Measurements from ENCODE around the gene GFOD2.

Gene GFOD2

DNA sequence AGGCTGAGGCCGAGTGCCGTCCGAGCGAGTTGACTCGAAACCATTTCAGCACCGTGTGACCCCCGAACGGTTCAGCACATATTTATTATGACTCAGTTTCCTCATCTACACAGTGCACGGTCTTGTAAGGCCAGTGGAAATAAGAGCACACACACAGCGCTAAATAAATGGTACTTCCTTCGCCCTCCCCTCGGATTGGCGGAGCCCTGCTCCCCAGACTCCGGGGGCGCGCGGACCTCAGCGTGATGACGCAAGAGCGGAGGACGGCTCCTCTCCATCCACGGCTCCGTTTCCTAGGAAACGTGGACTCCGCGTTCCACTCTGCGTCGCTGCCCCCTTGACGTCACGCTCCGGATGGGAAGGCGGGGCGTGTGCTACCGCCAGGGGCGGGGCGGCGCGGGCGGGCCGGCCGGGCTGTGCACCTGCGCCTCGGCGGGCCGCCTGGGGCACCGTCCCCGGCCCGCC, 58.5 kb downstream of the GFOD2 start, which contains the start of gene PARD6A:
TSS of gene PARD6A (plus strand) at position 397 of the 465 bp plus-strand sequence. CDS start 79 bp downstream, outside the sequence.
- peak within 1 kb of the TSS; percentile 75 for H3K27ac ChIP-seq (ENCODE audit: extremely low read depth, low read depth, low read length)
- H3K4me1 ChIP-seq (ENCODE audit: control insufficient read depth, insufficient read depth, low read length): 0 out of 2 replicates have a peak, but pooled peaks cover 4% of the 10 kb centered on the region
- POLR2A ChIA-PET: interaction anchor here (0.8 to 2.0 kb wide), 12 partner anchors 9 to 424 kb away, joined by 3 to 20 read pairs (median 5); partner anchors contain the start of genes CARMIL2, CTCF, GFOD2 and NUTF2
- H3K9me3 ChIP-seq (ENCODE audit: control insufficient read depth, insufficient read depth, low read depth, low read length): no peaks in the 10 kb centered on the region
- H3K36me3 ChIP-seq (ENCODE audit: control insufficient read depth in 2 of 2, insufficient read depth in 1 of 2, low read length in 2 of 2): peaks cover 0 to 72% of the 10 kb centered on the region in 2 experiments; a peak in 1 of 3 replicates
- CTCF ChIA-PET: interaction anchor here (0.7 to 3.0 kb wide), 6 partner anchors 12 to 331 kb away, joined by 3 to 19 read pairs (median 4); partner anchors contain the start of gene CARMIL2
- H3K4me3 ChIP-seq (ENCODE audit: low read depth, low read length): peak within 1 kb of the TSS; percentile 78
- TF ChIP-seq, protein P1, sequence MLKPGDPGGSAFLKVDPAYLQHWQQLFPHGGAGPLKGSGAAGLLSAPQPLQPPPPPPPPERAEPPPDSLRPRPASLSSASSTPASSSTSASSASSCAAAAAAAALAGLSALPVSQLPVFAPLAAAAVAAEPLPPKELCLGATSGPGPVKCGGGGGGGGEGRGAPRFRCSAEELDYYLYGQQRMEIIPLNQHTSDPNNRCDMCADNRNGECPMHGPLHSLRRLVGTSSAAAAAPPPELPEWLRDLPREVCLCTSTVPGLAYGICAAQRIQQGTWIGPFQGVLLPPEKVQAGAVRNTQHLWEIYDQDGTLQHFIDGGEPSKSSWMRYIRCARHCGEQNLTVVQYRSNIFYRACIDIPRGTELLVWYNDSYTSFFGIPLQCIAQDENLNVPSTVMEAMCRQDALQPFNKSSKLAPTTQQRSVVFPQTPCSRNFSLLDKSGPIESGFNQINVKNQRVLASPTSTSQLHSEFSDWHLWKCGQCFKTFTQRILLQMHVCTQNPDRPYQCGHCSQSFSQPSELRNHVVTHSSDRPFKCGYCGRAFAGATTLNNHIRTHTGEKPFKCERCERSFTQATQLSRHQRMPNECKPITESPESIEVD (tag by site-specific recombination; IDR thresholded peaks at IDR 0.05): no peak
- 0 out of 2 replicates have a peak, but pooled peaks have one; percentile 2 for TF ChIP-seq ZNF600 (tag by site-specific recombination; IDR thresholded peaks at IDR 0.05)
- TF ChIP-seq ZNF76 (tag by site-specific recombination; IDR thresholded peaks at IDR 0.05; ENCODE audit: borderline replicate concordance, low read depth): no peak
- TF ChIP-seq ZNF768 (tag by site-specific recombination; IDR thresholded peaks at IDR 0.05): no peak
- TF ChIP-seq ZNF626 (tag by site-specific recombination; IDR thresholded peaks at IDR 0.05): no peak
- peak; percentile 98 for TF ChIP-seq PRDM10 (tag by site-specific recombination; IDR thresholded peaks at IDR 0.05)
- no peak for TF ChIP-seq ZSCAN23 (tag by site-specific recombination; IDR thresholded peaks at IDR 0.05)
- TF ChIP-seq, protein P2, sequence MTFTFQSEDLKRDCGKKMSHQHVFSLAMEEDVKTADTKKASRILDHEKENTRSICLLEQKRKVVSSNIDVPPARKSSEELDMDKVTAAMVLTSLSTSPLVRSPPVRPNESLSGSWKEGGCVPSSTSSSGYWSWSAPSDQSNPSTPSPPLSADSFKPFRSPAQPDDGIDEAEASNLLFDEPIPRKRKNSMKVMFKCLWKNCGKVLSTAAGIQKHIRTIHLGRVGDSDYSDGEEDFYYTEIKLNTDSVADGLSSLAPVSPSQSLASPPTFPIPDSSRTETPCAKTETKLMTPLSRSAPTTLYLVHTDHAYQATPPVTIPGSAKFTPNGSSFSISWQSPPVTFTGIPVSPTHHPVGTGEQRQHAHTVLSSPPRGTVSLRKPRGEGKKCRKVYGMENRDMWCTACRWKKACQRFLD (tag by site-specific recombination; IDR thresholded peaks at IDR 0.05): no peak
- no peak for TF ChIP-seq SALL2 (tag by site-specific recombination; IDR thresholded peaks at IDR 0.05; ENCODE audit: borderline replicate concordance)
- TF ChIP-seq, protein P3, sequence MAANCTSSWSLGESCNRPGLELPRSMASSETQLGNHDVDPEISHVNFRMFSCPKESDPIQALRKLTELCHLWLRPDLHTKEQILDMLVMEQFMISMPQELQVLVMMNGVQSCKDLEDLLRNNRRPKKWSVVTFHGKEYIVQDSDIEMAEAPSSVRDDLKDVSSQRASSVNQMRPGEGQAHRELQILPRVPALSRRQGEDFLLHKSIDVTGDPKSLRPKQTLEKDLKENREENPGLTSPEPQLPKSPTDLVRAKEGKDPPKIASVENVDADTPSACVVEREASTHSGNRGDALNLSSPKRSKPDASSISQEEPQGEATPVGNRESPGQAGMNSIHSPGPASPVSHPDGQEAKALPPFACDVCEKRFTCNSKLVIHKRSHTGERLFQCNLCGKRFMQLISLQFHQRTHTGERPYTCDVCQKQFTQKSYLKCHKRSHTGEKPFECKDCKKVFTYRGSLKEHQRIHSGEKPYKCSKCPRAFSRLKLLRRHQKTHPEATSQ (tag by site-specific recombination; IDR thresholded peaks at IDR 0.05): no peak
- peak; percentile 49; the same call in 1 of the 2 replicates for TF ChIP-seq MYNN (tag by site-specific recombination; IDR thresholded peaks at IDR 0.05; ENCODE audit: borderline replicate concordance)
- TF ChIP-seq ZNF776 (tag by site-specific recombination; IDR thresholded peaks at IDR 0.05; ENCODE audit: borderline replicate concordance): no peak
- TF ChIP-seq ZNF792 (tag by site-specific recombination; IDR thresholded peaks at IDR 0.05): peak; percentile 73; the same call in 1 of the 2 replicates
- TF ChIP-seq, protein P4, sequence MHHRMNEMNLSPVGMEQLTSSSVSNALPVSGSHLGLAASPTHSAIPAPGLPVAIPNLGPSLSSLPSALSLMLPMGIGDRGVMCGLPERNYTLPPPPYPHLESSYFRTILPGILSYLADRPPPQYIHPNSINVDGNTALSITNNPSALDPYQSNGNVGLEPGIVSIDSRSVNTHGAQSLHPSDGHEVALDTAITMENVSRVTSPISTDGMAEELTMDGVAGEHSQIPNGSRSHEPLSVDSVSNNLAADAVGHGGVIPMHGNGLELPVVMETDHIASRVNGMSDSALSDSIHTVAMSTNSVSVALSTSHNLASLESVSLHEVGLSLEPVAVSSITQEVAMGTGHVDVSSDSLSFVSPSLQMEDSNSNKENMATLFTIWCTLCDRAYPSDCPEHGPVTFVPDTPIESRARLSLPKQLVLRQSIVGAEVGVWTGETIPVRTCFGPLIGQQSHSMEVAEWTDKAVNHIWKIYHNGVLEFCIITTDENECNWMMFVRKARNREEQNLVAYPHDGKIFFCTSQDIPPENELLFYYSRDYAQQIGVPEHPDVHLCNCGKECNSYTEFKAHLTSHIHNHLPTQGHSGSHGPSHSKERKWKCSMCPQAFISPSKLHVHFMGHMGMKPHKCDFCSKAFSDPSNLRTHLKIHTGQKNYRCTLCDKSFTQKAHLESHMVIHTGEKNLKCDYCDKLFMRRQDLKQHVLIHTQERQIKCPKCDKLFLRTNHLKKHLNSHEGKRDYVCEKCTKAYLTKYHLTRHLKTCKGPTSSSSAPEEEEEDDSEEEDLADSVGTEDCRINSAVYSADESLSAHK (tag by site-specific recombination; IDR thresholded peaks at IDR 0.05): peak; percentile 25; the same call in 1 of the 2 replicates
- no peak for TF ChIP-seq ZNF302 (tag by site-specific recombination; IDR thresholded peaks at IDR 0.05; ENCODE audit: low read depth)
- TF ChIP-seq ZNF174 (tag by site-specific recombination; IDR thresholded peaks at IDR 0.05): no peak
- peak; percentile 20; the same call in 1 of the 2 replicates for TF ChIP-seq GLIS1 (tag by site-specific recombination; IDR thresholded peaks at IDR 0.05)
- TF ChIP-seq KLF8 (tag by site-specific recombination; IDR thresholded peaks at IDR 0.05): no peak
- TF ChIP-seq, protein P5, sequence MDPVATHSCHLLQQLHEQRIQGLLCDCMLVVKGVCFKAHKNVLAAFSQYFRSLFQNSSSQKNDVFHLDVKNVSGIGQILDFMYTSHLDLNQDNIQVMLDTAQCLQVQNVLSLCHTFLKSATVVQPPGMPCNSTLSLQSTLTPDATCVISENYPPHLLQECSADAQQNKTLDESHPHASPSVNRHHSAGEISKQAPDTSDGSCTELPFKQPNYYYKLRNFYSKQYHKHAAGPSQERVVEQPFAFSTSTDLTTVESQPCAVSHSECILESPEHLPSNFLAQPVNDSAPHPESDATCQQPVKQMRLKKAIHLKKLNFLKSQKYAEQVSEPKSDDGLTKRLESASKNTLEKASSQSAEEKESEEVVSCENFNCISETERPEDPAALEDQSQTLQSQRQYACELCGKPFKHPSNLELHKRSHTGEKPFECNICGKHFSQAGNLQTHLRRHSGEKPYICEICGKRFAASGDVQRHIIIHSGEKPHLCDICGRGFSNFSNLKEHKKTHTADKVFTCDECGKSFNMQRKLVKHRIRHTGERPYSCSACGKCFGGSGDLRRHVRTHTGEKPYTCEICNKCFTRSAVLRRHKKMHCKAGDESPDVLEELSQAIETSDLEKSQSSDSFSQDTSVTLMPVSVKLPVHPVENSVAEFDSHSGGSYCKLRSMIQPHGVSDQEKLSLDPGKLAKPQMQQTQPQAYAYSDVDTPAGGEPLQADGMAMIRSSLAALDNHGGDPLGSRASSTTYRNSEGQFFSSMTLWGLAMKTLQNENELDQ (tag by site-specific recombination; IDR thresholded peaks at IDR 0.05; ENCODE audit: low read depth): no peak
- TF ChIP-seq ZNF843 (tag by site-specific recombination; IDR thresholded peaks at IDR 0.05): no peak
- no peak for TF ChIP-seq ZNF132 (tag by site-specific recombination; IDR thresholded peaks at IDR 0.05; ENCODE audit: borderline replicate concordance)
- no peak for TF ChIP-seq ZBTB1 (tag by site-specific recombination; IDR thresholded peaks at IDR 0.05)
- TF ChIP-seq, protein P6, sequence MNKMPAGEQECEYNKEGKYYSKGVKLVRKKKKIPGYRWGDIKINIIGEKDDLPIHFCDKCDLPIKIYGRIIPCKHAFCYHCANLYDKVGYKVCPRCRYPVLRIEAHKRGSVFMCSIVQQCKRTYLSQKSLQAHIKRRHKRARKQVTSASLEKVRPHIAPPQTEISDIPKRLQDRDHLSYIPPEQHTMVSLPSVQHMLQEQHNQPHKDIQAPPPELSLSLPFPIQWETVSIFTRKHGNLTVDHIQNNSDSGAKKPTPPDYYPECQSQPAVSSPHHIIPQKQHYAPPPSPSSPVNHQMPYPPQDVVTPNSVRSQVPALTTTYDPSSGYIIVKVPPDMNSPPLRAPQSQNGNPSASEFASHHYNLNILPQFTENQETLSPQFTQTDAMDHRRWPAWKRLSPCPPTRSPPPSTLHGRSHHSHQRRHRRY (tag by site-specific recombination; IDR thresholded peaks at IDR 0.05): no peak

All from HEK293 (cell line).